Glomerular endothelial cell (primary cell): Measurements from ENCODE around the gene DENND2D. TPM values are rescaled to one million over a fixed set of nuclear protein-coding genes. Genes with fewer than 3 reads are reported as not detected.
"Not testable (repeated sequence)": the region's sequence is repeated elsewhere in the genome, so short reads cannot be mapped to it uniquely, and the experiment has no call there.

Experiments used
- DNase-seq: peaks from one replicate; pipeline ENCODE4 v3.0.0-alpha.2; 2011; ENCODE audit warnings: low read depth, low spot score; ENCODE audit errors: extremely low read depth
- total RNA-seq: library from RNA; depleted of rRNA; stranded (reverse); fragments of >200 nt; gene quantifications from 2 replicates; pipeline ENCODE4 v1.2.3, GENCODE V29; 2015

The DENND2D gene
- total RNA-seq, 1 donor from 2014 or later, result 3.4 TPM

DNA sequence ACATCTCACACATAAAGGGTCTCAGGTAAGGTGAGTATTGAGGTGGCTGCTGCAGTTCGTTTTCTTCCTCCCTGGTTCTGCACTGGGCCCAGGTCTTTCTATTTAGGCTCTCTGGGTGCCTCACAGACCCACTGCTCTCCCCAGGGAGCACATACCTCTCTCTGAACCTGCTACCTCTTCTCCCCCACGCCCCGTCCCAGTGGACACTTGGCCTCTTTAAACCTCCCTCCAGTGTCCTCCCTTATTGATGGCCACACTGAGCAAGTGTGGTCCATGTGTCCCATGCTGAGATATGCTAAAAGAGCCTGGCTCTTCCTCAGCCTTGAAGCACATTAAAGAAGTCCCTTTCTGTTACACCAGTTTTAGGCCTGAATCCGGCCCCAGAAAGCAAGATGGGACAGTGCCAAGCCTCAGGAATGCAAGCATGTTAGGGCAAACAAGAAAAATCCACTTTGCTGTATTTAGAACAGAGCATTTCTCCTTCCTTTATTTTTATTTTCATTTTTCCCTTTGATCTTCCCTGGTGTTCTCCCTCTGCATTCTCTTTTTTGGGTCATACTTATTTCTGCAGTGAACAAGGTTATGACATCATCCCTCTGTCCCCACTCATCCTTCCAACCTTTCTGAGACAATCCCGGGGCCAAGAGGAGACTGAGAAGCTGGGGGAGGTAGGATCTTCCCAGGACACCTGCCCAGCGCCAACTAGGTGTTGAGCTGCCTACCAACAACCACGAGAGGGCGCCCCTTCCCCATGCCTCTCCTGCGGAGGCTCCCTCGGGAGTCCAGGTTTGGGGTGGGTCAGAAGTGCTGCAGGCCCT is 22.1 kb upstream of the DENND2D start:
- peak; percentile 16 for DNase-seq

DNA sequence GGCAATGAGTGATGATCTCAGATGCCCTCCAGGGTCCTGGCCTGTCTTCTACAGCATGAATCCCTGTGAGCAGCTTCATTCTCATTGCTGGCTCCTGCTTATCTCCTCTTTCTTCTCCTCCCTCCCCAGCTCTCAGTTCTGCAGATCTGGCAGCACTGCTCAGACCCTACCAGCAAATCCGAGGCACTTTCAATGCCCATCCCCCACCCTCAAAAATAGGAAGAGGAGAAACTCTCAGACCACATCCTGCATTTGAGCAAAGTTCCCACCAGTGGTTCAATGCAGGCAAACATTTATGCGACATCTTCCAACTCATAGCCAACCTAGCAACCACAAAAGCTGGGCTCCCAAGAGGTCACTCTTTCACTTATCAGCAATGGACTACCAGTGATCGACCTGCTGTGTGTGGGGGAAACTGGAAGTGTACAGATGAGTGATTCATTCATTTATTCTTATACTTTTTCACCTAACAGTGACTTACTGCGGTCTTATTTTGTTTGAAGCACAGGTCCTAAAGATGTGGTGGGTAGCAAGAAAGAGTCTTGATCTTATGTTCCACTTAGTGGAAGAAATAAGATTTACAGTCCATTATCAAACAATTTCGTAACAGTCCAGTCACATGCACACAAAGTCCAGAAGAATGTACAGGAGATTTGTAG is 21.3 kb upstream of the DENND2D start:
- no peak for DNase-seq

DNA sequence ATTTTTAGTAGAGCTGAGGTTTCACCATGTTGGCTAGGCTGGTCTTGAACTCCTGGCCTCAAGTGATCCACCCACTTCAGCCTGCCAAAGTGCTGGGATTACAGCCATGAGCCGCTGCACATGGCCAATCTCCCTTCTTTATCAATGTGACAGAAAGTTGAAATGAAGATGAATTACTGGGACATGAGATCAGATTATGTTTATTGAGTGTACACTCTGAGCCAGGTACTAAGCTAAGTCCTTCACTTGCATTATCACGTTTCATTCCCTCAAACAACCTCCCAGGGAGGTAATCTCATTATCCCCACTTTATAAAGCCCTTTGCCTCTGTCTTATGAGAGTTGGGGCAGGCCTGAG is 20.8 kb upstream of the DENND2D start:
- no peak for DNase-seq

GRCh38 chr1:111220302-111220890 is 19.9 kb upstream of the DENND2D start:
- DNase-seq, result no peak

DNA sequence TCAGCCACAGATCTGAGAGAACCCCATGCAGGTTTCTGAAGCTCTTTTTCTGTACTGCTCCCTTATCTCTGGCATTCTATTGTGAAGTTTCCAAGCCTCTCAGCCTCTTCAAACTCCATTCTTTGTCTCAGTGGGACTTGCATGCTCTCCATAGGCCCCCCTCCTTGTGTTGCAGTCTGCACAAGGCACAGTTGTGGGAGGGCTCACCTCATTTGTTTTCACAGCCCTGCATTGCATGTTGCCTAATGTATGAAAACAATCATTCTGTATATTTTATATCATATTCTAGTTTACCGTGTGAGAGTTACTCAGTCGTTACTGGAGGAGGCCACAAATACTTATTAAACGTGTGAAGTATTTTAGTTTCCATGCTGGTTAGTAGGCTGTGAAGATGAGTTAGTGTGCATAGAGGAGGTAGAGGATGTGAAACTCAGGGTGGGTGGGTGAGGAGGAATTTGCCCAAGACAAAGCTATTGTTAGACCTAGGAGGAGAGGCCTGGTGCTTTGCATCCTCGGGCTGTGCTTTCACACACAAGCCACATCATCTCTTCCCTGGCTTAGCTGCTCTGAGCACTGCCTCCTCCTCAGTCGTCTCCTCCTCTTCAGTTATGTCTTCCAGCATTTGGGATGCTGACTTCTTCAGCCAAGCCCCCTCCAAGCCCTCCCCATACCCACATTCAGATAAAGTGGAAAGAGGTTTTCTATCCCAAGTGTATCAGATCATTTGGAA is 19.3 kb upstream of the DENND2D start:
- no peak for DNase-seq

DNA sequence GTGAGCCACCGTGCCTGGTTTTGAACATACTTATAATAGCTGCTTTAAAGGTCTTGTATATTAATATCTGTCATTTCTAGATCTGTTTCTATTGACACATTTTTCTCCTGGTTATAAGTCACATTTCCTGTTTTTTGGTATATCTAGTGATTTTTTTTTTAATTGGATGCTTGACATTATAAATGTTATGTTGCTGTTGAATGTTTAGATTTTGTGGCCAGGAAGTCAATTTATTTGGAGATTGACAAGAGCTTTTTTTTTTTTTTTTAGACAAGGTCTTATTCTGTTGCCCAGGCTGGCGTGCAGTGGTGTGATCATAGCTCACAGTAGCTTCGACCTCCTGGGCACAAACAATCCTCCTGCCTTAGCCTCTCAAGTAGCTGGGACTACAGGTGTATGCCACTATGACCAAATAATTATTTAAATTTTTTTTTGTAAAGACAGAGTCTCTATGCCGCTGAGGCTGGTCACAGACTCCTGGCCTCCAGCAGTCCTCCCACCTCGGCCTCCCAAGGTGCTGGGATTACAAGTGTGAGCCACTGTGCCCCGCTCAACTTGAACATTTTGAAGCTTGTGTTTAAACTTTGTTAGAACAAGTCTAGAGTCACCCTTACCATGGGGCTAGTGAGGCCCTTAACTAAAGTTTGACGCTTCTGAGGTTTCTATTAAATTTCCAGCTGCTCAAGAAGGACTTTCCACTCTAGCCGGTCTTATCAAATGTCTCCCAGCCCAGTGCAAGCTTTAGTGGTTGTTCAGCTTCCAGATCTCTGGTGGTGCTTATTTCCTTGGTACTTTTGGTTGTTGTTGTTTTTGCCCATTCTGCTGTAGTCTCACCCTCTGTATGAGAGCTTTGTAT is 18.5 kb upstream of the DENND2D start:
- DNase-seq, result no peak

DNA sequence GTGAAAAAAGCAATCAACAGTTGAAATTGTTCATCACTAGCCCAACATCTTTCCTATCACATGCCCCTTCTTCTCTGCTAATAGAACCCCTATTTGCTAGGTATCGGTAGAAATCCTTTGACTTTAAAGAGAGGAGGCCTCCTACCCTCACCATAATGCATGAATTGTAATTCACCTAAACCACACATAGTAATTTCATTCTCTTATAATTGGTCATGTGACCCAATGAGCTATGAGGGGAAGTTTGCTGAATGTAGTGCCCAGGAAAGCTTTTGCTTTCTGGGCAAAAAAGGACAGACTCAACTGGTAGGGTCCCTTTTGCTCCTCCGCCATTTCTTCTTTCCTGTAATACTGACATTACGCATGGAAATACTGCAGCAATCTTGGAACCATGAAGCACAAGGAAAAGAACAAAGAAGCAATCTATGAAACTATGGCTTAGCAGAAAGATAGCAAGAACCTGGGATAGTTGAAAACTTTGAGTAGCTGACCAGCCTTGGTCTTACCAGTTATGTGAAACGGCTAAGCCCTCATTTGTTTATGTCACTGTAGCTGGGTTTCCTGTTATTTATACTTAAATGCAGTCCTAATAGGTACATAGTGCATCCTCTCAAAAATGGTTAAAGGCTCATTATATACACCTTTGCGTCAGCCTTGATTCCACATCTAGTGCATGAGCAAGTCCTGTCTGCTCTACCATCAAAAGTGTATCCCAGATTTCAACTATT is 16.9 kb upstream of the DENND2D start:
- DNase-seq, result no peak

GRCh38 chr1:111216751-111217150 is 16.3 kb upstream of the DENND2D start:
- DNase-seq, result no peak

DNA sequence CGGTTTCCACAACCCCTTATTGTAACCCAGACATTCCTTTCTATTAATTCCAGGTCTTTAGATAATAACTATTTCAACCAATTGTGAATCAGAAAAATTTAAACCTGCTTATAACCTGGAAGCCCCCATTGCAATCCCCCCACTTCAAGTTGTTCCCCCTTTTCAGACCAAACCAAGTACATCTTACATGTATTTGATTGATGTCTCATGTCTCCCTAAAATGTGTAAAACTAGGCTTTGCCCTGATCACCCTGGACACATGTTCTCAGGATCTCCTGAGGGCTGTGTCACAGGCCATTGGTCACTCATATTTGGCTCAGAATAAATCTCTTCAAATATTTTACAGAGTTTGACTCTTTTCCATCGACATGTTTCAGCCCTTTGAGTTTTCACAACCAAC is 14.8 kb upstream of the DENND2D start:
- DNase-seq, result not testable (repeated sequence)

- no peak for DNase-seq
Measured at GRCh38 chr1:111214884-111215283, 14.4 kb upstream of the DENND2D start.

GRCh38 chr1:111214074-111214801 is 13.8 kb upstream of the DENND2D start:
- no peak for DNase-seq

- DNase-seq, result no peak
Measured at GRCh38 chr1:111213412-111213811, 13.0 kb upstream of the DENND2D start.

DNA sequence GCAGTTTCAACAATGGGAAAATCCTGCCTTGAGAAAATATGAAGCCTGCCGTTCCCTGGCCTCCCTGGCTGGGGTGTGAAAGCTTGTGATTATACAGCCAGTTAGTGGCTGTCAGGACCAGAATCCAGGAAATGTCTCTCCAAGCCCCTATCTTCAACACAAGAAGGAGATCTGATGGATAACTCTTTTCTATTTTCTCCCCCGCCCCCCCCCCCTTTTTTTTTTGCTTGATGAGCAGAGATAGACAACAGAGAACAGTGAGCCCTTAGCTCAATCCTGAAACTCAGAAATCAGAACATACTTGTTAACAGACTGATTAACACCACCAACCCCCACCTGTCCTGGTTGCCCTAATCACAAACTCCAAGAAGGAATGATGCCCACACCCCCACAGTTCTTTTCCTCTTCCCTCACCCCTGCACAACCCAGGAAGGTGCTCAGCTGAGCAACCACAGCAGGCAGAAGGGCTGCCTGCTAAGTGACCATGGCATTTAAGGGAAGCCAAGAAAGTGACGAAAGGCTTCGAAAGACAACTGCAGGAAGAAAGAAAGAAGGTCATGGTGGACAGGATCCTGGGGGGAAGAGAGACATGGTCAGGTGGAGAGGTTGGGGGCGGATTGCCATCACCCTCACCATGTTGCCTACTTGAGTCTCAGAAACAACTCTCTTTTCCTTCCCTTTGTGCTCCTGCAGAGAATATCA is 12.3 kb upstream of the DENND2D start:
- no peak for DNase-seq

DNA sequence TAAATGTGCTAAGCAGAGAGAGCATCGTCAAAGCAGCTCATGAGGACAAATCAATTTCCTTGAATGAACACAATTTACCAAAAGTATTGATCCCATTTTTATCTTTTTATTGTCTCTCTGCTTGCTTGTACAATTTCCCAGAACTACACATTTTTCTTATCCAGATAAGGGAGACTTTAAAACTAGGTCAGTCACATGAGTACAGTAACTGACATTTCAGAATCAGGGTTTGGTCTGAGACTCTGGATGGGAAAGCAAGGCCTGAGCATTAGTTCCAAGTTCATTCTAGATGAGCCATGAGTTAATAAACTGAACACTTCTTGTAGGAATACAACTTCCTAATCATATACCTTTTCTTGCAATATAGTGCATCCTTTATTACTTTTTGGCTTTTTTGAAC is 11.5 kb upstream of the DENND2D start:
- no peak for DNase-seq

- no peak for DNase-seq
Measured at GRCh38 chr1:111209622-111210021, 9.2 kb upstream of the DENND2D start.

GRCh38 chr1:111208921-111209320 is 8.5 kb upstream of the DENND2D start:
- DNase-seq, result no peak

DNA sequence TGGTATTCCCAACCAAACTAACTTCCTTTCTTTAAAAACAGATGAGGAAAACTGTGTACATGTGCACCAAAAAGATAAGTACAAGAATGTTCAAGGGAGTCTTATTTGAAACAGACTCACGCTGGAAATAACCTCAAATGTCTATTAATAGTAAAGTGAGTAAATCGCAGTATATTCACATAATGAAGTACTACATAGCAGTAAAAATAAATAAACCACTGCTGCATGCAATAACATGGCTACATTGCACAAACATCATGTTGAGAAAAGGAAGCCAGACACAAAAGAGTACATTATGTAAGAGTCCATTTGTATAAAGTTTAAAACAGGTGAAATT is 5.2 kb upstream of the DENND2D start:
- DNase-seq, result no peak

GRCh38 chr1:111204983-111205713 is 4.7 kb upstream of the DENND2D start:
- no peak for DNase-seq
